Hippocampal formation (tissue), 2 donors: ENCODE results near the gene MYO10.
A peak's percentile ranks its signal among the peaks of the same experiment; 100 is the strongest.
"Not testable (repeated sequence)": the region's sequence is repeated elsewhere in the genome, so short reads cannot be mapped to it uniquely, and the experiment has no call there.

ENCODE experiments used
- DNase-seq, 2 donors: peaks; one replicate each; lab custom pipeline; 2025; lab: John Stamatoyannopoulos, UW

The MYO10 gene

GRCh38 chr5:16862777-16863176 lies 73.3 kb downstream of the MYO10 start:
- DNase-seq = no peak

- no peak for DNase-seq
Measured at GRCh38 chr5:16859346-16859745, 76.7 kb downstream of the MYO10 start.

GRCh38 chr5:16858151-16858550 lies 77.9 kb downstream of the MYO10 start:
- DNase-seq = no peak

- DNase-seq = no peak
Measured at GRCh38 chr5:16857635-16858034, 78.5 kb downstream of the MYO10 start.

- no peak for DNase-seq
Measured at GRCh38 chr5:16856531-16856930, 79.6 kb downstream of the MYO10 start.

- no peak for DNase-seq
Measured at GRCh38 chr5:16855898-16856297, 80.2 kb downstream of the MYO10 start.

GRCh38 chr5:16855485-16855884 lies 80.6 kb downstream of the MYO10 start:
- no peak for DNase-seq

GRCh38 chr5:16854351-16854750 lies 81.7 kb downstream of the MYO10 start:
- DNase-seq = no peak

- DNase-seq = no peak
Measured at GRCh38 chr5:16853518-16853917, 82.6 kb downstream of the MYO10 start.

GRCh38 chr5:16852251-16853005 lies 83.7 kb downstream of the MYO10 start:
- DNase-seq = no peak

- DNase-seq = no peak
Measured at GRCh38 chr5:16849775-16850174, 86.3 kb downstream of the MYO10 start.

GRCh38 chr5:16849181-16849580 lies 86.9 kb downstream of the MYO10 start:
- DNase-seq = no peak

- no peak for DNase-seq
Measured at GRCh38 chr5:16844952-16845351, 91.1 kb downstream of the MYO10 start.

GRCh38 chr5:16842896-16843295 lies 93.2 kb downstream of the MYO10 start:
- no peak for DNase-seq

- no peak for DNase-seq
Measured at GRCh38 chr5:16841416-16841815, 94.7 kb downstream of the MYO10 start.

- no peak for DNase-seq
Measured at GRCh38 chr5:16837305-16837704, 98.8 kb downstream of the MYO10 start.

GRCh38 chr5:16834029-16834428 lies 102.1 kb downstream of the MYO10 start:
- no peak for DNase-seq

GRCh38 chr5:16831326-16831725 lies 104.8 kb downstream of the MYO10 start:
- not testable (repeated sequence) for DNase-seq

GRCh38 chr5:16827755-16828154 lies 108.3 kb downstream of the MYO10 start:
- no peak for DNase-seq

GRCh38 chr5:16826379-16827125 lies 109.5 kb downstream of the MYO10 start:
- peak in 1 of 2 donors; percentile 6 for DNase-seq

- DNase-seq = no peak
Measured at GRCh38 chr5:16819522-16820167, 116.4 kb downstream of the MYO10 start.

GRCh38 chr5:16815432-16815831 lies 120.7 kb downstream of the MYO10 start:
- no peak for DNase-seq

GRCh38 chr5:16812911-16813310 lies 123.2 kb downstream of the MYO10 start:
- DNase-seq = no peak
